ENCODE data around the gene OSTN.
"Not testable (repeated sequence)": the region's sequence is repeated elsewhere in the genome, so short reads cannot be mapped to it uniquely, and the experiment has no call there.

The OSTN gene

GRCh38 chr3:191198932-191199331 is at the start of gene OSTN:
OSTN (plus strand) TSS chr3:191199241; CDS start chr3:191212533, 13,292 bp downstream.
- DNase-seq = no peak

GRCh38 chr3:191151653-191152052 is 47.4 kb upstream of the OSTN start:
- DNase-seq = no peak

GRCh38 chr3:191154827-191155226 is 44.2 kb upstream of the OSTN start:
- no peak for DNase-seq

- DNase-seq = no peak
Measured at GRCh38 chr3:191158247-191158646, 40.8 kb upstream of the OSTN start.

GRCh38 chr3:191158815-191159214 is 40.2 kb upstream of the OSTN start:
- DNase-seq = no peak

GRCh38 chr3:191165802-191166201 is 33.2 kb upstream of the OSTN start:
- no peak for DNase-seq

GRCh38 chr3:191166368-191166767 is 32.7 kb upstream of the OSTN start:
- no peak for DNase-seq

- DNase-seq = no peak
Measured at GRCh38 chr3:191169566-191169965, 29.5 kb upstream of the OSTN start.

- DNase-seq = no peak
Measured at GRCh38 chr3:191170097-191170496, 28.9 kb upstream of the OSTN start.

- no peak for DNase-seq
Measured at GRCh38 chr3:191175102-191175501, 23.9 kb upstream of the OSTN start.

GRCh38 chr3:191176038-191176785 is 22.8 kb upstream of the OSTN start:
- DNase-seq = no peak

- not testable (repeated sequence) for DNase-seq
Measured at GRCh38 chr3:191185382-191185781, 13.7 kb upstream of the OSTN start.

- DNase-seq = not testable (repeated sequence)
Measured at GRCh38 chr3:191188246-191188645, 10.8 kb upstream of the OSTN start.

- not testable (repeated sequence) for DNase-seq
Measured at GRCh38 chr3:191192270-191192669, 6.8 kb upstream of the OSTN start.

GRCh38 chr3:191192941-191193340 is 6.1 kb upstream of the OSTN start:
- DNase-seq = no peak

GRCh38 chr3:191197761-191198306 is 1.2 kb upstream of the OSTN start:
- no peak for DNase-seq

- no peak for DNase-seq
Measured at GRCh38 chr3:191198480-191198879, 561 bp upstream of the OSTN start.

- no peak for DNase-seq
Measured at GRCh38 chr3:191210032-191210431, 11.0 kb downstream of the OSTN start.

GRCh38 chr3:191216510-191216909 is 17.5 kb downstream of the OSTN start:
- no peak for DNase-seq

GRCh38 chr3:191217301-191217700 is 18.3 kb downstream of the OSTN start:
- no peak for DNase-seq

- DNase-seq = no peak
Measured at GRCh38 chr3:191220908-191221307, 21.9 kb downstream of the OSTN start.

GRCh38 chr3:191221638-191222037 is 22.6 kb downstream of the OSTN start:
- no peak for DNase-seq

- no peak for DNase-seq
Measured at GRCh38 chr3:191227541-191227940, 28.5 kb downstream of the OSTN start.

GRCh38 chr3:191234216-191234615 is 35.2 kb downstream of the OSTN start:
- no peak for DNase-seq

Data from inflammatory macrophage treated with lipopolysaccharide for 4 hours (primary cell).